Uterus (tissue), 2 donors: ENCODE measurements around the gene GNG5.

ENCODE experiments used
- POLR2A ChIP-seq, 2 donors: fragments of 450-650 bp; IDR thresholded peaks; one replicate each; pipeline ENCODE4 v1.6.1; 2016; ENCODE audit warnings: antibody characterized with exemption in 2 of 2, mild to moderate bottlenecking in 1 of 2, moderate library complexity in 1 of 2
- TF ChIP-seq, protein P1 (sequence below), 4 experiments: fragments of 200-600 bp in 2 of 4; fragments of 450-650 bp in 2 of 4; sonication (generic) in 2 of 4; IDR thresholded peaks; one replicate each; pipeline ENCODE4 v1.5.1; 2016 to 2019; ENCODE audit warnings: antibody characterized with exemption in 4 of 4, mild to moderate bottlenecking in 2 of 4, moderate library complexity in 1 of 4

DNA sequence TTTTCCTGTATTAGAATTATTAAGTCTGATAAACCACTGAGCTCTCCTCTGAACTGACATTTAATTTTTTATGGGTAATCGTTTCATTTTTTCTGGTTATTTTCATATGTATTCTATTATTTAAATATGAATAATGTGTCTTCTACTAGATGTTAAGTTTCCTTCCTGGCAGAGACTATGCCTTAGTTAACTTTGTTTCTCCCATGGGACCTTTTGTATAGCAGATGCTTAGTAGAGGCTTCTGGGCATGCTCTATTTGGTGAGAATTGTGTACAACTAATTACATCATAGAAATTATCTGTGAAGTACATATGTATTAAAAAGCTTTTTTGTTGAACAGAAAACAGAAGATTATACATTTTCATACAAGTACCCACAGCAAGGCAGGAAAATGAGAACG lies 44.4 kb upstream of the GNG5 start:
- no peak for TF ChIP-seq POLR2A (IDR thresholded peaks at IDR 0.05)
- TF ChIP-seq, protein P1, sequence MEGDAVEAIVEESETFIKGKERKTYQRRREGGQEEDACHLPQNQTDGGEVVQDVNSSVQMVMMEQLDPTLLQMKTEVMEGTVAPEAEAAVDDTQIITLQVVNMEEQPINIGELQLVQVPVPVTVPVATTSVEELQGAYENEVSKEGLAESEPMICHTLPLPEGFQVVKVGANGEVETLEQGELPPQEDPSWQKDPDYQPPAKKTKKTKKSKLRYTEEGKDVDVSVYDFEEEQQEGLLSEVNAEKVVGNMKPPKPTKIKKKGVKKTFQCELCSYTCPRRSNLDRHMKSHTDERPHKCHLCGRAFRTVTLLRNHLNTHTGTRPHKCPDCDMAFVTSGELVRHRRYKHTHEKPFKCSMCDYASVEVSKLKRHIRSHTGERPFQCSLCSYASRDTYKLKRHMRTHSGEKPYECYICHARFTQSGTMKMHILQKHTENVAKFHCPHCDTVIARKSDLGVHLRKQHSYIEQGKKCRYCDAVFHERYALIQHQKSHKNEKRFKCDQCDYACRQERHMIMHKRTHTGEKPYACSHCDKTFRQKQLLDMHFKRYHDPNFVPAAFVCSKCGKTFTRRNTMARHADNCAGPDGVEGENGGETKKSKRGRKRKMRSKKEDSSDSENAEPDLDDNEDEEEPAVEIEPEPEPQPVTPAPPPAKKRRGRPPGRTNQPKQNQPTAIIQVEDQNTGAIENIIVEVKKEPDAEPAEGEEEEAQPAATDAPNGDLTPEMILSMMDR (IDR thresholded peaks at IDR 0.05) = no peak
